GM12874 (cell line): ENCODE data around the gene ZNF598.

ENCODE experiments used
- CTCF ChIP-seq: IDR thresholded peaks from 2 replicates; pipeline ENCODE4 v1.5.1; 2011; ENCODE audit warnings: low read depth, mild to moderate bottlenecking, control low read depth, low read length, moderate library complexity; ENCODE audit not compliant: insufficient read depth

ZNF598 gene

GRCh38 chr16:2009791-2010510 lies at the start of gene ZNF598:
ZNF598 (minus strand) TSS chr16:2009821.
- TF ChIP-seq CTCF = no peak; the same call in 1 of the 2 replicates

- no peak for TF ChIP-seq CTCF
These were observed 49.3 kb upstream of the ZNF598 start for GRCh38 chr16:2058872-2059271.

- TF ChIP-seq CTCF = no peak
These were observed 48.8 kb upstream of the ZNF598 start for GRCh38 chr16:2058420-2058819.

GRCh38 chr16:2057438-2057837 lies 47.8 kb upstream of the ZNF598 start:
- no peak for TF ChIP-seq CTCF

GRCh38 chr16:2056681-2057407 lies 47.2 kb upstream of the ZNF598 start:
- no peak for TF ChIP-seq CTCF

GRCh38 chr16:2056077-2056476 lies 46.5 kb upstream of the ZNF598 start:
- TF ChIP-seq CTCF = 0 out of 2 replicates have a peak, but pooled peaks have one; percentile 6

GRCh38 chr16:2054543-2055245 lies 45.1 kb upstream of the ZNF598 start:
- TF ChIP-seq CTCF = no peak
